Measurements from ENCODE around the gene NEURL3. TPM values are rescaled to one million over a fixed set of nuclear protein-coding genes. Genes with fewer than 3 reads are reported as not detected.

The NEURL3 gene
- total and polyA plus RNA-seq, 2 donors (not counting 1 experiment from before 2014, with no cell fraction given) = not detected

DNA sequence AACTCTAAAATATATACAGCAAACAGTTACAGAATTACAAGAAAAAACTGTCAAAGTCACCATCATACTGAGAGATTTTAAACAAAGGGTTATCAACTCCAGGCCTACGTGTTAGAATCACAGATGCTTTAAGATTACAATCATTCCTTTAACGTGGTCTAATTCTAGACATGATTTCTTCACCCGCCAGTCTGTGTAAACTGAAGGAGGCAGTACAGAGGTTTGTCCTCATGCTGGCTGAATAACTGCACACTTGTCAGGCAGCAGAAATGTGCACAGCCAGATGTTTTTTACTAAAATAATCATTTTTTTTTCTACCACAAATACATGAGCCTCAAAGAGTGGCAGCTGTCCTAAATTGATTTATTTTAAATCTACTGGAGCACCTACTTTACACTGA, 15.5 kb upstream of the NEURL3 start:
- H3K27ac Mint-ChIP-seq = no peak overlapping the region
- TF ChIP-seq EZH2 (IDR thresholded peaks at IDR 0.05; ENCODE audit: borderline replicate concordance, insufficient read depth, low read depth, low read length, poor library complexity, severe bottlenecking) = no peak
- TF ChIP-seq, protein P1, sequence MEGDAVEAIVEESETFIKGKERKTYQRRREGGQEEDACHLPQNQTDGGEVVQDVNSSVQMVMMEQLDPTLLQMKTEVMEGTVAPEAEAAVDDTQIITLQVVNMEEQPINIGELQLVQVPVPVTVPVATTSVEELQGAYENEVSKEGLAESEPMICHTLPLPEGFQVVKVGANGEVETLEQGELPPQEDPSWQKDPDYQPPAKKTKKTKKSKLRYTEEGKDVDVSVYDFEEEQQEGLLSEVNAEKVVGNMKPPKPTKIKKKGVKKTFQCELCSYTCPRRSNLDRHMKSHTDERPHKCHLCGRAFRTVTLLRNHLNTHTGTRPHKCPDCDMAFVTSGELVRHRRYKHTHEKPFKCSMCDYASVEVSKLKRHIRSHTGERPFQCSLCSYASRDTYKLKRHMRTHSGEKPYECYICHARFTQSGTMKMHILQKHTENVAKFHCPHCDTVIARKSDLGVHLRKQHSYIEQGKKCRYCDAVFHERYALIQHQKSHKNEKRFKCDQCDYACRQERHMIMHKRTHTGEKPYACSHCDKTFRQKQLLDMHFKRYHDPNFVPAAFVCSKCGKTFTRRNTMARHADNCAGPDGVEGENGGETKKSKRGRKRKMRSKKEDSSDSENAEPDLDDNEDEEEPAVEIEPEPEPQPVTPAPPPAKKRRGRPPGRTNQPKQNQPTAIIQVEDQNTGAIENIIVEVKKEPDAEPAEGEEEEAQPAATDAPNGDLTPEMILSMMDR (IDR thresholded peaks at IDR 0.05) = no peak
- Histone ChIP-seq H3K27ac (ENCODE audit: low read length in 2 of 2) (no peak overlapping the region), H3K4me1 (ENCODE audit: control insufficient read depth in 2 of 2, insufficient read depth in 2 of 2, low read length in 2 of 2) (peaks cover 0 to 12% of the 10 kb centered on the region in 2 donors), H3K9me3 (ENCODE audit: control extremely low read depth in 1 of 3, control insufficient read depth in 2 of 3, insufficient read depth in 1 of 3, low read length in 2 of 3) (peaks cover 0 to 9% (median 5%) of the 10 kb centered on the region in 3 donors), H3K9ac (ENCODE audit: low read length) (no peak overlapping the region), H3K79me2 (ENCODE audit: control insufficient read depth, insufficient read depth, low read length) (no peaks in the 10 kb centered on the region), H3K36me3 (replicated peaks in 1 of 2; ENCODE audit: control extremely low read depth in 1 of 2, control insufficient read depth in 1 of 2, extremely low read depth in 1 of 2, insufficient read depth in 2 of 2, low read length in 1 of 2) (no peaks in the 10 kb centered on the region), H3K4me2 (replicated peaks; ENCODE audit: low read depth, low read length, poor library complexity, severe bottlenecking) (no peak overlapping the region), H3K4me3 (ENCODE audit: control extremely low read depth in 1 of 5, extremely low read depth in 1 of 5, insufficient read depth in 1 of 5, low read depth in 2 of 5, low read length in 4 of 5) (no peak overlapping the region), H2AFZ (ENCODE audit: insufficient read depth, low read depth, low read length, poor library complexity, severe bottlenecking) (no peak overlapping the region), H3K27me3 (replicated peaks in 1 of 4; ENCODE audit: control extremely low read depth in 1 of 4, control insufficient read depth in 3 of 4, insufficient read depth in 4 of 4, low read length in 3 of 4) (peaks cover 0 to 19% (median 0%) of the 10 kb centered on the region in 4 experiments), H4K20me1 (ENCODE audit: control insufficient read depth, insufficient read depth, low read length, poor library complexity, severe bottlenecking) (no peaks in the 10 kb centered on the region)
- H3K4me3 Mint-ChIP-seq = no peak overlapping the region
- H3K4me1 Mint-ChIP-seq = peaks cover 5% of the 10 kb centered on the region
- peaks cover 5% of the 10 kb centered on the region for H3K27me3 Mint-ChIP-seq
- H3K9me3 Mint-ChIP-seq (ENCODE audit: insufficient read depth) = peaks cover 3% of the 10 kb centered on the region
- ATAC-seq (ENCODE audit: low read depth) (no peak), DNase-seq (no peak)
- CTCF ChIA-PET = interaction anchor here (1.0 kb wide), 1 partner anchor 34 kb away, joined by 4 read pairs; no protein-coding TSS in a partner anchor
- intact Hi-C loops (cut with micrococcal nuclease) = no loop called here
- POLR2A ChIA-PET = no interaction called here
- WGBS (ENCODE audit: insufficient coverage) = 88% methylated on average over 1 of the region's 3 CpGs

DNA sequence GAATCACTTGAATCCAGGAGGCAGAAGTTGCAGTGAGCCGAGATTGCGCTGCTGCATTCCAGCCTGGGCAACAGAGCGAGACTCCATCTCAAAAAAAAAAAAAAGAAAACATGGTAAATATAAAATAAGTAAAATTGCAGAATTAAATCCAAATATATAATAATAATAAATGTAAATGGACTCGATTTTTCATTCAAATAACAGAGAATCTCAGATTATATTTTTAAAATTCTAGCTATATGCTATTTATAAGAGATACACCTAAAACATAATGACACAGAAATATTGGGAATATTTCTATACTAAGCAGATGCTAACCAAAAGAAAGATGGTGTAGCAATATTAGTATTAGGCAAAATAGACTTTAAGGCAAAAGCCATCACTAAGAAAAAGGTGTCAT, 15.1 kb upstream of the NEURL3 start:
- H3K27me3 ChIP-seq (replicated peaks in 1 of 4; ENCODE audit: control extremely low read depth in 1 of 4, control insufficient read depth in 3 of 4, insufficient read depth in 4 of 4, low read length in 3 of 4) = peaks cover 0 to 16% (median 0%) of the 10 kb centered on the region in 4 experiments
- no peak overlapping the region for H3K27ac ChIP-seq (ENCODE audit: low read length in 2 of 2)
- H3K79me2 ChIP-seq (ENCODE audit: control insufficient read depth, insufficient read depth, low read length) = no peaks in the 10 kb centered on the region
- H3K27me3 Mint-ChIP-seq = peaks cover 5% of the 10 kb centered on the region
- no peak for DNase-seq
- no peak overlapping the region for H3K4me3 Mint-ChIP-seq
- no CpG with 5 or more reads among the region's 4 CpGs for WGBS (ENCODE audit: insufficient coverage)
- no peak overlapping the region for H3K4me2 ChIP-seq (replicated peaks; ENCODE audit: low read depth, low read length, poor library complexity, severe bottlenecking)
- peaks cover 0 to 12% of the 10 kb centered on the region in 2 donors for H3K4me1 ChIP-seq (ENCODE audit: control insufficient read depth in 2 of 2, insufficient read depth in 2 of 2, low read length in 2 of 2)
- no peaks in the 10 kb centered on the region for H4K20me1 ChIP-seq (ENCODE audit: control insufficient read depth, insufficient read depth, low read length, poor library complexity, severe bottlenecking)
- H3K9me3 Mint-ChIP-seq (ENCODE audit: insufficient read depth) = peaks cover 3% of the 10 kb centered on the region
- TF ChIP-seq, protein P1 (IDR thresholded peaks at IDR 0.05) = no peak
- TF ChIP-seq EZH2 (IDR thresholded peaks at IDR 0.05; ENCODE audit: borderline replicate concordance, insufficient read depth, low read depth, low read length, poor library complexity, severe bottlenecking) = no peak
- intact Hi-C loops (cut with micrococcal nuclease) = no loop called here
- H3K9ac ChIP-seq (ENCODE audit: low read length) = no peak overlapping the region
- ChIA-PET POLR2A (no interaction called here), CTCF (interaction anchor here (1.0 kb wide), 1 partner anchor 34 kb away, joined by 4 read pairs; no protein-coding TSS in a partner anchor)
- ATAC-seq (ENCODE audit: low read depth) = no peak
- H3K36me3 ChIP-seq (replicated peaks in 1 of 2; ENCODE audit: control extremely low read depth in 1 of 2, control insufficient read depth in 1 of 2, extremely low read depth in 1 of 2, insufficient read depth in 2 of 2, low read length in 1 of 2) = no peaks in the 10 kb centered on the region
- H3K27ac Mint-ChIP-seq = no peak overlapping the region
- H3K9me3 ChIP-seq (ENCODE audit: control extremely low read depth in 1 of 3, control insufficient read depth in 2 of 3, insufficient read depth in 1 of 3, low read length in 2 of 3) = peaks cover 0 to 9% (median 5%) of the 10 kb centered on the region in 3 donors
- peaks cover 5% of the 10 kb centered on the region for H3K4me1 Mint-ChIP-seq
- H3K4me3 ChIP-seq (ENCODE audit: control extremely low read depth in 1 of 5, extremely low read depth in 1 of 5, insufficient read depth in 1 of 5, low read depth in 2 of 5, low read length in 4 of 5) = no peak overlapping the region
- no peak overlapping the region for H2AFZ ChIP-seq (ENCODE audit: insufficient read depth, low read depth, low read length, poor library complexity, severe bottlenecking)

Measured in B cell (primary cell).